GM23338 (cell line): ENCODE results near the gene TRABD. TPM values are rescaled to one million over a fixed set of nuclear protein-coding genes. Genes with fewer than 3 reads are reported as not detected.

ENCODE experiments used
- ATAC-seq: fragments of 200-7000 bp; cut with Tn5 transposase; 3 replicates; pipeline ENCODE4 v1.9.1; 2020
- DNase-seq: peaks from one replicate; pipeline ENCODE4 v3.0.0-alpha.2; 2015; ENCODE audit warnings: low spot score
- H2AFZ ChIP-seq: fragments of 200-600 bp; sonication (generic); 2 replicates; pipeline ENCODE4 v1.8.0; 2016; ENCODE audit warnings: antibody characterized with exemption, mild to moderate bottlenecking, moderate library complexity
- H3F3A ChIP-seq: fragments of 200-600 bp; sonication (generic); replicated peaks from 2 replicates; pipeline ENCODE4 v1.8.0; 2017; ENCODE audit warnings: antibody characterized with exemption, mixed run types, low read depth
- H3K27ac ChIP-seq: fragments of 200-600 bp; sonication (generic); 2 replicates; pipeline ENCODE4 v1.6.1; 2016; ENCODE audit warnings: low read depth
- H3K27me3 ChIP-seq: fragments of 200-600 bp; sonication (generic); 2 replicates; pipeline ENCODE4 v1.8.0; 2016; ENCODE audit warnings: mild to moderate bottlenecking, mixed run types, moderate library complexity; ENCODE audit not compliant: insufficient read depth
- H3K36me3 ChIP-seq: fragments of 200-600 bp; sonication (generic); 2 replicates; pipeline ENCODE4 v1.8.0; 2016; ENCODE audit warnings: mild to moderate bottlenecking; ENCODE audit not compliant: insufficient read depth
- H3K4me1 ChIP-seq: fragments of 200-600 bp; sonication (generic); 2 replicates; pipeline ENCODE4 v1.8.0; 2016; ENCODE audit warnings: mild to moderate bottlenecking, moderate library complexity; ENCODE audit not compliant: insufficient read depth
- H3K4me2 ChIP-seq: fragments of 200-600 bp; sonication (generic); 2 replicates; pipeline ENCODE4 v1.7.1; 2017; ENCODE audit warnings: mixed run types
- H3K4me3 ChIP-seq: fragments of 200-600 bp; sonication (generic); 2 replicates; pipeline ENCODE4 v1.6.1; 2016; ENCODE audit warnings: mixed run types
- H3K79me2 ChIP-seq: fragments of 200-600 bp; sonication (generic); replicated peaks from 2 replicates; pipeline ENCODE4 v1.8.0; 2017; ENCODE audit warnings: mild to moderate bottlenecking; ENCODE audit not compliant: insufficient read depth
- H3K9me2 ChIP-seq: fragments of 200-600 bp; sonication (generic); 2 replicates; pipeline ENCODE4 v1.8.0; 2017; ENCODE audit not compliant: insufficient read depth
- H4K20me1 ChIP-seq: fragments of 200-600 bp; sonication (generic); replicated peaks from 2 replicates; pipeline ENCODE4 v1.8.0; 2017; ENCODE audit warnings: mild to moderate bottlenecking; ENCODE audit not compliant: insufficient read depth
- H3K27ac Mint-ChIP-seq: 2 replicates; pipeline ENCODE4 v1.8.0; 2020; ENCODE audit warnings: inconsistent platforms, mild to moderate bottlenecking, moderate library complexity, mixed read lengths
- H3K27me3 Mint-ChIP-seq: 3 replicates; pipeline ENCODE4 v1.8.0; 2022; ENCODE audit warnings: low read depth, mild to moderate bottlenecking, moderate library complexity, mixed read lengths, inconsistent platforms; ENCODE audit not compliant: insufficient read depth, poor library complexity
- H3K36me3 Mint-ChIP-seq: 3 replicates; pipeline ENCODE4 v1.8.0; 2021; ENCODE audit warnings: low read depth, mild to moderate bottlenecking, inconsistent platforms, moderate library complexity, mixed read lengths
- H3K4me1 Mint-ChIP-seq: 3 replicates; pipeline ENCODE4 v1.8.0; 2020; ENCODE audit warnings: mild to moderate bottlenecking, inconsistent platforms, mixed read lengths
- H3K4me3 Mint-ChIP-seq: 3 replicates; pipeline ENCODE4 v1.8.0; 2021; ENCODE audit warnings: moderate library complexity, mild to moderate bottlenecking, inconsistent platforms, mixed read lengths
- H3K9me3 Mint-ChIP-seq: 3 replicates; pipeline ENCODE4 v1.8.0; 2020; ENCODE audit warnings: moderate library complexity, mild to moderate bottlenecking, inconsistent platforms, mixed read lengths
- CREB1 ChIP-seq: fragments of 250-450 bp; sonication (Bioruptor Pico); IDR thresholded peaks from 2 replicates; pipeline ENCODE4 v1.5.0; 2020; ENCODE audit warnings: low read depth, mild to moderate bottlenecking, moderate library complexity
- CTCF ChIP-seq, 2 experiments: fragments of 200-600 bp in 1 of 2; sonication (generic) in 1 of 2; conservative IDR thresholded peaks; 2 replicates each; pipeline versions ENCODE4 v1.5.1 to v1.6.1; 2016 to 2017; ENCODE audit warnings: antibody characterized with exemption in 2 of 2, low read depth in 2 of 2, mild to moderate bottlenecking in 2 of 2, moderate library complexity in 1 of 2
- ETS1 ChIP-seq: IDR thresholded peaks from 2 replicates; pipeline ENCODE4 v1.6.1; 2016; ENCODE audit warnings: antibody characterized with exemption
- EZH2 ChIP-seq: fragments of 200-600 bp; sonication (generic); IDR thresholded peaks from one replicate; pipeline ENCODE4 v1.8.0; 2017; ENCODE audit warnings: antibody characterized with exemption, mild to moderate bottlenecking, low read depth; ENCODE audit not compliant: unreplicated experiment
- EZH2phosphoT487 ChIP-seq: fragments of 200-600 bp; sonication (generic); IDR thresholded peaks from one replicate; pipeline ENCODE4 v1.8.1; 2018; ENCODE audit warnings: antibody characterized with exemption; ENCODE audit not compliant: unreplicated experiment
- POLR2AphosphoS5 ChIP-seq: IDR thresholded peaks from 2 replicates; pipeline ENCODE4 v1.6.1; 2016; ENCODE audit warnings: antibody characterized with exemption, low read depth
- REST ChIP-seq: IDR thresholded peaks from one replicate; pipeline ENCODE4 v1.6.1; 2018; ENCODE audit warnings: antibody characterized with exemption; ENCODE audit not compliant: unreplicated experiment
- STAT1 ChIP-seq: IDR thresholded peaks from one replicate; pipeline ENCODE4 v1.6.1; 2016; ENCODE audit warnings: antibody characterized with exemption; ENCODE audit not compliant: unreplicated experiment
- ZNF331 ChIP-seq: fragments of 250-450 bp; sonication (Bioruptor Pico); IDR thresholded peaks from 2 replicates; pipeline ENCODE4 v1.5.0; 2020; ENCODE audit warnings: low read depth, mild to moderate bottlenecking, moderate library complexity
- ZNF462 ChIP-seq: fragments of 250-450 bp; sonication (Bioruptor Pico); IDR thresholded peaks from 2 replicates; pipeline ENCODE4 v1.5.0; 2020; ENCODE audit warnings: mild to moderate bottlenecking, moderate library complexity
- polyA plus RNA-seq: library from polyadenylated mRNA; unstranded; fragments of >200 nt; fragmentation: Nextera tagmentation; extraction: Ambion mirVana; gene quantifications from 2 replicates; pipeline ENCODE4 v1.2.1, GENCODE V29; 2016
- total RNA-seq: library from RNA; depleted of rRNA; stranded (reverse); fragments of >200 nt; shearing (Covaris generic); gene quantifications from 2 replicates; pipeline ENCODE4 v1.2.3, GENCODE V29; 2014

TRABD gene
- total and polyA plus RNA-seq, 2 experiments from 2014 or later: 44.1 to 66.1 TPM

DNA sequence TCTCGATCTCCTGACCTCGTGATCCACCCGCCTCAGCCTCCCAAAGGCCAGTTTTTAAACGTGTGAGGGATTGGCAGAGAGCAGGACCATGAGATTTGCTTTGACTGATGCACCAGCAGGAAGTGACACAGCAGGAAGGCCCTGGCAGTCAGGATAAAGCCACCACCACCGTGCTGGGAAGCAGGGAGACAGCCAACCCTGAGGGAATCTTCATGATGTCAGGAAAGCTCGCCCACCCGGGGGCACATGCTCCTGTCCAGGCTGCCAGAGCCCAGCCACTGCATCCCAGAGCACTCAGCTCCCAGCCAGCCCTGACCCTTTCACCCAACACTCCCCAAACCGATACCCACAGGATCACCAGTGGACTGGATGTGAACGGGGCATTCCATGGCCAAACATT lies 53.0 kb downstream of the TRABD start:
- Histone ChIP-seq H3K79me2 (peaks cover 48% of the 10 kb centered on the region), H3K27me3 (no peaks in the 10 kb centered on the region), H3K27ac (no peak overlapping the region), H3F3A (0 out of 2 replicates have a peak, but pooled peaks cover 2% of the 10 kb centered on the region), H3K4me2 (no peak overlapping the region), H2AFZ (no peak overlapping the region), H3K4me1 (peaks cover 4% of the 10 kb centered on the region), H3K9me2 (no peaks in the 10 kb centered on the region), H3K4me3 (no peak overlapping the region), H4K20me1 (peaks cover 6% of the 10 kb centered on the region; the same call in 1 of the 2 replicates), H3K36me3 (no peaks in the 10 kb centered on the region)
- Mint-ChIP-seq H3K4me1 (peaks cover 16% of the 10 kb centered on the region), H3K4me3 (no peak overlapping the region), H3K9me3 (peaks cover 8% of the 10 kb centered on the region; the same call in 2 of the 3 replicates), H3K27me3 (peaks cover 8% of the 10 kb centered on the region), H3K27ac (no peak overlapping the region), H3K36me3 (peaks cover 11% of the 10 kb centered on the region)
- TF ChIP-seq REST (no peak), STAT1 (no peak), ETS1 (no peak), CREB1 (CRISPR knock-in tag) (no peak), CTCF (conservative IDR thresholded peaks at IDR 0.05; ENCODE audit: low read depth in 2 of 2) (no peak), EZH2 (no peak), POLR2AphosphoS5 (no peak), ZNF331 (CRISPR knock-in tag) (no peak), ZNF462 (no peak), EZH2phosphoT487 (no peak)
- no peak for ATAC-seq
- no peak for DNase-seq
